Measurements from ENCODE around the gene TBCEL.
"Not testable (repeated sequence)": the region's sequence is repeated elsewhere in the genome, so short reads cannot be mapped to it uniquely, and the experiment has no call there.

Gene TBCEL

DNA sequence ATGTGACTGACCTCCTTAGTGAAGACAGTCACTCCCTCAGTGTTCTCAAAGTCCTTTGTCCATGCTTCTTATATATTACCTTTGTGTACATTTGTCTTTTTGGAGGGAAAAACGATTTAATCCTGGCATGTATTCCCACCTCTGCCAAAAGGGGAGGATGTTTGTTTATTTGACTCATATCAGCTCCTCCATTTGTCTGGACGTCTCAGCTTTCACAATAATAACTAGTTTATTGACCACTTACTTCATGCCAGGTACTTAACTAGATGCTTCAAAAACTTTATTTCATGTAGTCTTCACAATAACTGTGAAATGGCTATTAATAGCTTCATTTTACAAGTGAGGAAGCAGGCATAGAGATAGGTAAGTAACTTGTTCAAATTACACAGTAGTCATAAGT, 5.3 kb downstream of the TBCEL start:
- no peak for DNase-seq (ENCODE audit: low read depth)

DNA sequence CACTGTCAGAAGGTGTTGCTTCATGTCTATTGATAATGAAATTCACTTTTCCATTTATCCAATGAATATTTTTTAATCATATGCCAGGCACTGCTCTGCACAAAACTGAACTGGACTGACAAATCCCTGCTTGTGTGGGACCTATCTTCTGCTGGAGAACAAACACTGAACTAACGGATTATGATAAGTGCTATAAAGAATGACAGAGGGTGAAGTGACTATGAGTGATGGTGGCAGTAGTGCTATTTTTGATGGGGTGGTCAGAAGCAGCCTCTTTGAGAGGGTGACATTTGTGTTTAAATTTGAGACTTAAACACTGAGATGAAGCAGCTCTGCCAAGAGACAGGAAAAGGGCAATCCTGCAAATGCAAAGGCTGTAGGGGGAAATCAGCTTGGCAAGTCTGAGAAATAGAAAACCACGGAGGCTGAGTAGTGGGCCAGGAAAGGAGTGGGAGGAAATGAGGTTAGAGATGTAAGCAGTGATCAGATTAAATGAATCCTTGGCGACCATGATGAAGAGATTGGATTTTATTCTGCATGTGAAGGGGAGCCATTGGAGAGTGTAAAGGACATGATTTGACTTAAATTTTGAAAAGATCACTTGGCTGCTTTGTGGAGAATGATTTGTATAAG, 6.0 kb downstream of the TBCEL start:
- no peak for DNase-seq (ENCODE audit: low read depth)

DNA sequence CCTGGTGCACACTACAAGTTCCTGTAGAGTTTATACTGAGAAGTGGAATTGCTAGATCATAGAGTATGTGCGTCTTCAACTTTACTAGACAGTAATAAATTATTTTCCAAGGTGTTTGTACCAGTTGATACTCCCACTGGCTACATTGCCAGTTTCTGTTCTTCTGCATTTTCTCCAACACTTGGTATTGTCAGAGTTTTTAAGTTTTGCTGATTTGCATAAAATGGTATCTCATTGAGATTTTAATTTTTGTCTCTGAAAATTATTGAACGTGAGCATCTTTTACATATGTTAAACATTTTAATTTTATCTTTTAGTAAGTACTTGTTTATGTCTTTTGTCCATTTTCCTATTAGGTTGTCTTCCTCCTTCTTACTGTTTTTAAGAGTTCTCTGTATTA, 7.3 kb downstream of the TBCEL start:
- DNase-seq (ENCODE audit: low read depth) = no peak

DNA sequence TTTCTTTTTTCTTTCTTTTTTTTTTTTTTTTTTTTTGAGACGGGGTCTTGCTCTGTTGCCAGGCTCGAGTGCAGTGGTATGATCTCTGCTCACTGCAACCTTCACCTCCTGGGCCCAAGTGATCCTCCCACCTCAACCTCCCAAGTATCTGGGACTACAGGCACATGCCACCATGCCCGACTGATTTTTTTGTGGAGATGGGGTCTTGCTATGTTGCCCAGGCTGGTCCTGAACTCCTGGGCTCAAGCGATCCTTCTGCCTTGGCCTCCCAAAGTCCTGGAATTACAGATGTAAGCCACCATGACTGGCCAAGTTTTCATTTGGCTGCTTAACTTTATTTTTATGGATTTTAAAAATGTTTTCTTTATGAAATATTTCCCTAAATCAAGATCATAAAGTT, 7.7 kb downstream of the TBCEL start:
- DNase-seq (ENCODE audit: low read depth) = not testable (repeated sequence)

DNA sequence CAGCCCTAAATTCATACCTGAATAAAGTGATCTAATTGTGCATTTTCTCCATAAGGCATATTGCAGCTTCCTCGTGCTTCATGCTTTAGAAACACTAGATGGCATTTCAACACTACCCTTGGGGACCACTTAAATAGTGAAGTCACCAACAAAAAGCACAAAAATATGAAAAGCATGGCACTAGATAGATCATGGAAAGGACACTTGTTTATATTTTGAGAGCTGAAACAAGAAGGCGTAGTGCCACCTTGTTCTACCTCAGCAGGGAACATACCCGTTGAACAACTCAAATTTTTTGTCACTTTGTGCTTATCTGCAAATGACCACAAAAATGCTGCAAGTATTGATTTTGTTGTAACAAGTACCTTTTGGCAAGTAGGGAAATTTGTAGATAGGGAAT, 8.6 kb downstream of the TBCEL start:
- no peak for DNase-seq (ENCODE audit: low read depth)

DNA sequence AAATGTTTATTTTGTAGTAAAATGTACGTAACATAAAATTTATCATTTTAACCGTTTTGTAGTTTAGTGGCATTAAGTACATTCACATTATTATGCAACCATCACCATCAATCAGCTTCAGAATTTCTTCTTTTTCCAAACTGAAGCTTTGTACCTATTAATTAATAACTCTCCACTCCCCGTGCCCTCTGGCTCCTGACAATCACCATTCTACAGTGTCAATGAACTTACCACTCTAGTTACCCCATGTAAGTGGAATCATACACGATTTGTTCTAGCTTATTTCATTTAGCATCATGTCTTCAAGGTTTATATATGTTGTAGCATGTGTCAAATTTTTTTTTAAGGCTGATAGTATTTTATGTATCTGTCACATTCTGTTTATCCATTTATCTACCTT, 9.7 kb downstream of the TBCEL start:
- no peak for DNase-seq (ENCODE audit: low read depth)

DNA sequence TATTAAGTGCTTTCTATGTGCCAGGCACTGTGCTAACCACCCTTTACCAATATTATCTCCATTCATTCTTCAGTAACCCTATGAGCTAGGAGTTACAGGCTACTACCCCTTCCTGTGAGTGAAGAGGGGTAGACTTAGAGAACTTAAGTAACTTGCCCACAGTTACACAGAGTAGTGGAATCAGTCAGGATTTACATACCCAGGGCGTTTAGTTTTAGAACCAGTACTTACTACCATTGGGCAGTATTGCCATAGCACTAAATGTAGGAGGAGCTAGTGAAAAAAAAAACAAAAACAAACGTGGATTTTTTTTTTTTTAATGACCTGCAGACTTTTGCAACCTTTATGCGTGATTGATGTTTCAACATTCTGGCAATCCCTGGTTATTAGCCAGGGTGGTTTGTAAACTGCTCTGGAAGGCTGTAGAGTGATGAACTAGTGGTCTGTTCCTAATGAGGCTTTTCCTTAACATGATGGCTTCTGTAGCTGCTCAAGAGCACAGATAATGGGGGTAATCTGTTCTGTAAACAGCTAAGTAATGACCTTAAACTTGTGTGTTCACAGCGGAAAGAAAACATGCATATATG, 11.4 kb downstream of the TBCEL start:
- peak; percentile 22 for DNase-seq (ENCODE audit: low read depth)

DNA sequence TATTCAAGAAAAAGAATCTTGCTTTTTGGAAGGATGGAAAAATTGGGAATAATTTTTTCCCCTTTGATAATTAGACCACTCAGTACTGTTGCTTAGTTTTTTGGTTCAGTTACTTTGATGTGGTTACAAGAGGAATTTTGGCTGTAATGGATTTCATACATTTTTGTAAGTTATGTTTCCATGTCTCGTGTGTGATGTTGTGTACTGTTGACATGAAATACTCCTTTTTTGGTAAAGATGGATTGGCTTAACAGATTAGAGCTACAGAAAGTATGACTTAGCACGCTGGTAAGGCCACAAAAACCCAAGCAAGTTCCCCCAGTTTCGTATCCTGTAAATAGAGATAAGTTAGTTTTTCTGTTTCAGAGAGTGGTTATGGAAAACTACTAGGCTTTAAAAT, 11.9 kb downstream of the TBCEL start:
- no peak for DNase-seq (ENCODE audit: low read depth)

DNA sequence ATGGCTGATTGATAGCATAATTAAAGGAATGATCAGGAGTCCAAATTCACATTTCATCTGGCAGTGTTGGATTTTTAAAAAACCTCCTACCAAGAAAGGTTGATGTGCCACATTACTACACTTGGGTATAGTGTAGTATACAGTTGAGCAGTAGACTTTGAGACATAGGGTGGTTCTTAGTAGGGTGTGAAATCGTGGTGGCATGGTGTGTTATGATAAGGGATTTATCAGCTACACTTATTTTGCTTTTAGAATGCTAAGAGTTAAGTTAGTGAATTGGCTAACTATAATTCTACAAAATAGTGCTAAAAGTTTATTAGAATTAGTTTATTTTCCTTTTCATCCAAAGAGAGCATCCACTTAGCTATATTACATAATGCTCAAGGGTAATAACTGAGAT, 13.1 kb downstream of the TBCEL start:
- no peak for DNase-seq (ENCODE audit: low read depth)

DNA sequence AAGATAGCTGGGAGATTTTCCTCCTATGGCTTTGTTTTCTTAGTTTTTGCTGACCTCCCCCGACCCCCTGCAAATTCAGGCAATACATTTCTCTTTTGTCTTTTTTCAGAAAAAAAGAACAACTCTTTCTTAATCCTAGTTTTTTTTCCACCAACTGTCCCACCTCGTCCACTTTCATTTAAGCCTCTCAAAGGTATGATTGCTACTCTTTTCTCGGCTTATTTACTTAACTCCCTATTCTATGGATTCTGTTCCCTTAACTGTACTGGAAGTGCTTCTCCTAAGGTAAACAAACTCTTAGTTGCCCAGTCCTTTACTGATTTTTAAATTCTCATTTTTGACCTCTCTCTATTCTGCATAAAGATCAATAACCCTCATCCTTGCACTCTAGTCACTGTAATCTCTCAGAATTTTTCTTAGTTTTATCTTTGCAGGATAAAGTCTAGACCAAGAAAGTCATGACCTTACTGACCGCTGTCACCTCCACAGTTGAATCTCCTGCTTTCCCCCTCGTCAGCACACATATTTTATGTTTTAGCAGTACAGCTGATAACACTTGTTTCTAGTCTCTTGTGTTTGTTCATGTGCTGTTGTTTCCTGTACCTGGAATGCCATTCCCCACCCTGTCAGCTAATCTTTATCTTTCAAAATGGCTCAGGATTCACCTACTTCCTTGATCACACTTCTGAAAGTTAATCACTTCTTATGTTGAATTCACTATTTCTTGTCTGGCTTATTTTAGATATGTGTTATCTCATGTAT, 14.9 kb downstream of the TBCEL start:
- no peak for DNase-seq (ENCODE audit: low read depth)

DNA sequence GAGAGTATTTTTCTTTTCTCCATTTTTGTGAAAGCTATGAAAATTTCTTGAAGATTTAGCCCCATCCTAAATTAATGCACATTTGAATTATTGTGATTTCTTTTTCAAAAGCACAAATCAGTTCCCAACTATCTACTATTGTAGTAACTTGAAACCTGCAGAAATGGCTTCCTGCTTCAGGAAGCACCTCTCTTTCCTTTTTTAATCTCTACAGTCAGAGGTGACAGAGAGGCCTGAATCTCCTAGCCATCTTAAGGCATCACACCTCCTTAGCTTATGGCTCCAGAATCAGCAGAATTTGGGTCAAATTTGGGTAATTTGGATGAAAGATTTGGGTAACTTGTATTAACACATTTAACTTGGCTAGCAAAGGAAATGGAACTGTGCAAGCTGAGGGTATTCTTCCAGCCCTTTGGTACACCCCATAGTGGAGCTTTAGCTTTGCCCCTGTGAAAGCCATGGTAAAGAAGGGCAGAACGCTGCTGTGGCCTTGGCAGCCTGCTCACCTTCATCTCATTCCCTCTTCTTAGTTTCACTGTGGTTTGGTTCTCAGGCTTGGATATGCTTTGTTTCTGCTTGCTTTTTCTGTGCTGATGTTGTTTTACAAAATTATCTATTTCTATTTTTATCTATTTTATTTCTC, 16.2 kb downstream of the TBCEL start:
- DNase-seq (ENCODE audit: low read depth) = no peak

DNA sequence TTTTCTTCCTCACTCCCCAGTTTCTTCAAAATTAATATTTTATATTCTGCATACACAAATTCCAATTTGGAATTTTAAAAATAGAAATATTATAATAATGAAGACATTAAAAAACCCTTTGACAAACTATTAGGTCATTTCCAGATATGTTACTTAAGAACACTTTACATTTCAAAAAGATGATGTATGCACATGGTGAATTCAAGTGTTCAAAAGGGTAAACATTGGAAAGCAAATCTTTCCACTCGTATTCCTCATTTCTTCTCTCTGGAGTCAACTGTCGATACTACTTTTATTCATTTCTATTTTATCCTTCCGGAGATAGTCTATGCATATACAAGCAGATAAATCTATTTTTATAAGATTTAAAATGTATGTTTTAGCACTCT, 16.7 kb downstream of the TBCEL start:
- DNase-seq (ENCODE audit: low read depth) = no peak

DNA sequence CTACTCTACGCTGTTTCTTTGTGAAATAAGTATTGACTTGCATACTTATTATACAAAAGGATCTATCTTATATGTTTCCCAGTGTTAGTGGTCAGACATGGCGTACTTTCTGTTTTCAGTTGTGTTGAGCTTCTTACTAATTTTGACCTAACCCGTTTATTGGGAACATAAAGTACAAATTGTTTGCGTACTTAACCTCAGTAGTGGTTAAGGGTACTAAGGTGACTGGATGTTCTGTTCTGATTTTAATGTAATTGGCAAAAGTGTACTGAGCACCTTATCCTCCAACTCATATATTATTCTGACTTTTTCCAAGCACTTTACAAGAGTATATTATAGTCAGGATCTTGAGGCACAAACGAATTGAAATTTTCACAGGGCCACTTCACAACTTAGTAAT, 17.2 kb downstream of the TBCEL start:
- DNase-seq (ENCODE audit: low read depth) = no peak

DNA sequence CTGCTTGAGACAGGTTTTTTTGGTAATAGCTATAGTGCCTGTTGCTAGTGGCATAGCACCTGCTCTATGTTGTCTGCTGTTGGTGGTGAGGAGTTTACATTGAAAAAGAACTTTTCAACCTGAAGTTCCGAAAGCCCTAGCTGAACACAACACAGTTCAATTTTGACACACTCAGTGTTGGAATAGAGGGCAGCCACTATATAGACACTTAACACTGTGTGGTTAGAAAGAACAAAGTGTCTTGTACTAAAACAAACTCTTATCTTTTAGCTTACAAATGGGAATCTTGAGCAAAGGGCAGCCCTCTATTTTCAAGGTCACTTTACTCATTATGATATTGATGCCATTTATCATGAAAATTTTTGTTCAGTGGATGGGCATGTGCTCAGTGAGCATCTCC, 18.4 kb downstream of the TBCEL start:
- no peak for DNase-seq (ENCODE audit: low read depth)

DNA sequence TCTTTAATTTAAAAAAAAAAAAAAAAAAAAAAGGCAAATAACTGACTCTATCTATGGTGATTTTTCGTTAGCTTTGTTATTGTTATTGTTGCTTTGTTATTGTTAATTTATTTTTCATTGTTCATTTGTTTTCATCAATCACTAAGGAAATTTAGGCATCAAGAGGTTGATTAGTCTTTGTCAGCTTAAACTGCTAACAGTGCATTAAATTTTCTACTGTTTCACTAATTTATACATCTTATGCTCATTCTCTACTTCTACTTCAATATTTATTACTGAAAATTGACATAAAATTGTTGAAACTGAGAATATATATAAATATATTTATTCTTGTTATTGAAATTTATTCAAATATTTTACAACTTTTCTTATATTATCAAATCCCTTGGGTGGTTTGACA, 24.0 kb downstream of the TBCEL start:
- no peak for DNase-seq (ENCODE audit: low read depth)

DNA sequence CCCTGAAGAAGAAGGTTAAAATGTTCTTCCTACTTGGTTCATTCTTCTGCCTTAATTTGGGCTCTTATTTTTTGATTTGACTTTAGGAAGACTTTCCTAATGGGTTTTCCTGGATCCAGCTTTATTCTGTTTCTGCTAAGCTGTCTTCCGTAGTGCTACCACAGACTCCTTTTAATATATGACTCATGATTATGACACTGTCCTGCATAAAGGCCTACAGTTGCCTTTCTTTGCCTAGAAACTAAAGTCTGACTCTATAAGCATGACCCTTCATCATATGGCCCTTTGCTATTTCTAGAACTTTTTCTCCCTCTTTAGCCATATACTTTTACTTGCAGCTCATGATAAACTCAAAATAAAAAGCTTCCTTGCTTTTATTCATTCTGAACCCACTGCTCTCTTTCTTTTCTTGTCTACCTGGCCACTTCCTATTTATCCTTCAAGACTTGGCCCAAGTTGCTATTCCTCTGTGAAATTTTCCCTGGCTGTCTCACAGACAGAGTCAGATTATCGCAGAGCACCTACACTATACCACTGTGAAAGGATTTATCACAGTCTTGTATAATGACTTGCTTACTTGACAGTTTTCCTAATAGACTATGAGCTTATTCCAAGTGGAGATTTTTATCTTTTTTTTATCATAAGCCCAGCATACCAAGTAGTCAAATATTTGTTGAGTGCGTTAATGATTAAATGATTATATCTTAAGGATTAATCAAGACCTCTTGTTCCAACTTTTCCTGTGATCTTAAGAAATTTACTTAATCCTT, 24.7 kb downstream of the TBCEL start:
- no peak for DNase-seq (ENCODE audit: low read depth)

DNA sequence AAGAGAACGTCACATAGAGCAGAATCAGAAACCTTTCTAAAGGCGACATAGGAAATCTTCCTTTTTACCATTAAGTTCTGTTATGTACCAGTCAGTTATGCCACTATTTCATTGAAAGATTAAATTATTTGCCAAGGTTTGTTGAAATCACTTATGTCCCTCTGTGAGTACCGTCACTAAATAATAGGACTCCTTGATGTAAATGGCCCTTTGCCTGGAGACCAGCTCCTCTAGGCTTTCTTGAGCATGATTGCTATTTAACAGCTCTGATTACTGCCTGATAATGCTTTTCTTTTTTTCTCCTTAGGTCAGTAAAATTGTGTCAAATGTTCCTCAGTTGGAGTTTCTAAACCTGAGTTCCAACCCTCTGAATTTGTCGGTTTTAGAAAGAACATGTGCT, 29.3 kb downstream of the TBCEL start:
- DNase-seq (ENCODE audit: low read depth) = no peak

DNA sequence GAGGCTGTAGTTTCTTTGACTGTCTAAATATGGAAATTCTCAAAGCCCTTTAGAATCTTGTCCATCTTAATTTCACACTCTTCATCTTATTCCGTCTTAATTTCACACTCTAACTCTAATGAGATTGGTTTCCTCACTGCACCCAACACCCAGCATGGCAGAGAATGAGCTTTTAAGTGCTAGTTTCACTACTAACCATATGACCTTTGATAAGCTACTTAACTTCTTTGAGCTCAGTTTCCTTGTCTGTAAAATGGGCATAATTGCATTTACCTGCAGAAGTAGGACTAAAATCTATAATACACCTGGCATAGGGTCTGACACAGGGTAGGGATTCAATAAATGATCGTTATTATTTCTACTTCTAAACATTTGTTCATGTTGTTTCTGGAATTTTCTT, 30.4 kb downstream of the TBCEL start:
- DNase-seq (ENCODE audit: low read depth) = no peak

DNA sequence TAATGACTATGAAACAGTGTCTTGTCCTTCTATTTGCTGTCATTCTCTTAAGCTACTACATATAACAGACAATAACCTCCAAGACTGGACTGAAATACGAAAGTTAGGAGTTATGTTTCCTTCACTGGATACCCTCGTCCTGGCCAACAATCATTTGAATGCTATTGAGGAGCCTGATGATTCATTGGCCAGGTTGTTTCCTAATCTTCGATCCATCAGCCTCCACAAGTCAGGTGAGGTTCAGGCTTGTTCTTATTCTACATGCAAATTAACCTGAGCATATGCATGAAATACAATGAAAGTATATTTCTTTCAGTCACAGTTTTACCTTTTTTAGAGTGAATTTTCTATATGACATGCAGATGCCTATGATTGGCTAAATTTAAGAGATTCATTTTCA, 31.2 kb downstream of the TBCEL start:
- DNase-seq (ENCODE audit: low read depth) = no peak

DNA sequence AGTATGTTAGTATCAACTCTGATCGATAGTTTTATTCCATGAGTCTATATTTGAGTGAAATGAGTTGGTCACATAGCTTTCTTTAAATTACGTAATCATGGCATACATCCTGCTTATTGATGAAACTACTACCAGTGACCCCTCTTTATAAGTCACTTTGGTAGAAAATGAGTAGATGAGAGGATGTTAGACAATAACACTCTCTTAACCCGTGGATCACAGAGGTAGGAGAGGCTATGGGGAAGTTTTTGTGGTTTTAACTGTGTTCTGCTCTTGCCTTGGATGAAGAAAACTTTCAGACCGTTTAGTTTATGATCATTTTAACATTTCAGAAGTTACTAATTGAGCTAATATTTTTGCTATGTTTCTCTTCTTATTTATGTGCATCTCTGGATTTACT, 34.0 kb downstream of the TBCEL start:
- DNase-seq (ENCODE audit: low read depth) = no peak

DNA sequence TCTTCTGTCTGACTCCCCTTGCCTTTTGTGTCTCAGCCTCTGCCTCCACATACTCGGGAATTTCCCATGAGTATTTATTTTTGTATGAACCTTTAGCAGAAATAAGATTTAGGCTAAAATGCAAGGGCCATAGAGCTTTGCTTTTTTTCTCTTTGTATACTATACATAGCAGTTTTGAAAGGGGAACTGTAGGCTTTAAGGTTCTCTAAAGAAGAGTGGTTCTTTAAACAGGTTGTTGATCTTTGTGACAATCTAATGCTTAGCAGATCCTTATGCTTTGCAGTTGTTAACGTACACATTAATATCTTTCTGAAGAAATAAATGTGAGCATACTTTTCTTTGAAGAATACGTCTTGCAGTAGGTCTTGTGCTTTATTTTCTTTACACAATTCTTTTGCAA, 35.0 kb downstream of the TBCEL start:
- DNase-seq (ENCODE audit: low read depth) = no peak

DNA sequence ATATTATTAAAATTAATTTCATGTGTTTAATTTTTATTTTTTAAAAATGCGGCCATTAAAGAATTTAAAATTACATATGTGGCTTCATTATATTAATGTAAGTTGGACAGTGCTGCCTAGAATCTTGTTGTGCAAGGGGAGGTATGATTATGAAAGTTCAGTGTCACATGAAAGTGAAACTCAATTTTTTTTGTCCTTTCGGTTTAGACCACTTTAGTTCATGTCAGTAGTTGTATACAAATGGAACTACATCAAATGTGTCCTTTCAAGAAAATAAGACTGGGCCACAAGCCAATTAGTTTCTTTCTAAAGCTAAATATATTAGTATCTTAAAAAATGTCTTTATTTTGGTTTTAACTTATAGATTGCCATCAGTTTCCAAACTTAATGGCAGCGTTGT, 35.7 kb downstream of the TBCEL start:
- no peak for DNase-seq (ENCODE audit: low read depth)

DNA sequence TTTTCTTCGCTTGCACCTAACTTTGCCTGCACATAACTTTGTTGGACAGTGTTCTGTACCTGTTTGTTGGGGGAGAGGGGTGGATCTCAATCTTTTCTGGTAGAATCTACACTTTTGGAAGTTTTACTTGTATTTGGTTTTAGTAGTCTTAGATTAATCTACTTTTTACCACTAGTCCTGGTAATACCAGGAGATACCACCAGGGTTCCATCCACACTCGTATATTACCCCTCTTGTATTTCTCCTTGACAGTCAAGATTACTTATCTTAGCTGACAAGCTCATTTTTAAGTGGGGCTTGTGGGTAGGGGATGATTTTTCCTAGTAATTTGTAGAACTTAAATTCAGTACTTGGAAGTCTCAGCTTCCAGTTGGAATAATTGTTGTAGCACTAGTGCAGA, 39.8 kb downstream of the TBCEL start:
- no peak for DNase-seq (ENCODE audit: low read depth)
